Brain microvascular endothelial cell (primary cell): ENCODE results near the gene DNAJB6.

Experiments used
- DNase-seq: peaks from one replicate; pipeline ENCODE4 v3.0.0-alpha.2; 2020
- H3K27ac ChIP-seq: fragments of 250-450 bp; sonication (Bioruptor Pico); 2 replicates; pipeline ENCODE4 v1.5.1; 2020; ENCODE audit warnings: mild to moderate bottlenecking, moderate library complexity
- H3K27me3 ChIP-seq: fragments of 250-450 bp; sonication (Bioruptor Pico); replicated peaks from 2 replicates; pipeline ENCODE4 v1.5.1; 2020; ENCODE audit warnings: mild to moderate bottlenecking
- H3K36me3 ChIP-seq: fragments of 250-450 bp; sonication (Bioruptor Pico); replicated peaks from 2 replicates; pipeline ENCODE4 v1.5.1; 2020; ENCODE audit warnings: mild to moderate bottlenecking
- H3K4me3 ChIP-seq: 2 replicates; pipeline ENCODE4 v1.5.1; 2011; ENCODE audit warnings: low read depth, mild to moderate bottlenecking, control low read depth, low read length, moderate library complexity
- in situ Hi-C: cut with HindIII; loops from 2 replicates; pipeline ENCODE4 v1.10.0; 2017; ENCODE audit warnings: low sequenced_read_pairs, low pct_ligation_motif_present
- TF ChIP-seq, protein P1 (sequence below): IDR thresholded peaks from 2 replicates; pipeline ENCODE4 v1.5.1; 2011; ENCODE audit warnings: low read depth, mild to moderate bottlenecking, moderate library complexity, low read length, control low read depth, inconsistent platforms; ENCODE audit errors: missing control alignments

DNAJB6 gene

DNA sequence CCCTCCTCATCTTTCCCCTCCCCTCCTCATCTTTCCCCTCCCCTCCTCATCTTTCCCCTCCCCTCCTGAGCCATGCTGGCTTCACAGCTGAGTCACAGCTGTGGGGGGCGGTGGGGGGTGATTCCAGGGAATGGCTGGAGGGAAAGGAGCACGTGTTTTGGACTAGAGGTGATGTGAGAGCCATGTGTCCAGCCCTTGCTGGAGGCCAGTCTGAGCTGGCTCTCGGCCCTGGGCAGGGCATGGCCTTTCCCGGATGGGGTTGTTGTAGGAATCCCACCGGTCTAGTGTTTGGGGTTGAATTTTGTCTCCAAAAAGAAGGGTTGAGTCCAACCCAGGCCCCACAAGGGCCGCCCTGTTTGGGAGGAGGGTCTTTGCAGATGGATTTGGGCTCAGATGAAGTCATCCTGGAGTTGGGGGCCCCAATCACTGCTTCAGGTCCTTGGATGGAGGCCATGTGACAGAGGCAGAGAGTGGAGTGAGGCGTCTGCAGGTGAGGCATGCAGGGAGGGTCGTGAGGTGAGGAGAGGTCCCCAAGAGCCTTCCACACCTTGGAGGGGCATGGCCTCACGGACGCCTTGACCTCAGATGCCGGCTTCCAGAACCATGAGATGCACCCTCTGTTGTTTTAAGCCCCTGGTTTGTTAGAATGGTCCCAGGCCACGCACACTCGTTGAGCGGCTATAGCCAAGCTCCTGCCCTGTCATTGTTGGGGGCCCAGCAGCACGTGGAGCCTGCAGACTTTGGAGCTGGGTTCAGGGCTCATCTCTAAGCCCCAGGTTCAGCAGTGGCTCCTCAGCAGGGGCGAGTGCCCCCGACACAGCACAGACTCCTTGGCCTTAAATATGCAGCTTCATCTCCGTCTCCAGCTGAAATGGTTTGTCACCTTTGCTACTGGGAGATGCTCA is 101.6 kb downstream of the DNAJB6 start:
- Histone ChIP-seq H3K4me3 (no peak overlapping the region), H3K27me3 (no peaks in the 10 kb centered on the region), H3K36me3 (no peaks in the 10 kb centered on the region), H3K27ac (no peak overlapping the region)
- TF ChIP-seq, protein P1, sequence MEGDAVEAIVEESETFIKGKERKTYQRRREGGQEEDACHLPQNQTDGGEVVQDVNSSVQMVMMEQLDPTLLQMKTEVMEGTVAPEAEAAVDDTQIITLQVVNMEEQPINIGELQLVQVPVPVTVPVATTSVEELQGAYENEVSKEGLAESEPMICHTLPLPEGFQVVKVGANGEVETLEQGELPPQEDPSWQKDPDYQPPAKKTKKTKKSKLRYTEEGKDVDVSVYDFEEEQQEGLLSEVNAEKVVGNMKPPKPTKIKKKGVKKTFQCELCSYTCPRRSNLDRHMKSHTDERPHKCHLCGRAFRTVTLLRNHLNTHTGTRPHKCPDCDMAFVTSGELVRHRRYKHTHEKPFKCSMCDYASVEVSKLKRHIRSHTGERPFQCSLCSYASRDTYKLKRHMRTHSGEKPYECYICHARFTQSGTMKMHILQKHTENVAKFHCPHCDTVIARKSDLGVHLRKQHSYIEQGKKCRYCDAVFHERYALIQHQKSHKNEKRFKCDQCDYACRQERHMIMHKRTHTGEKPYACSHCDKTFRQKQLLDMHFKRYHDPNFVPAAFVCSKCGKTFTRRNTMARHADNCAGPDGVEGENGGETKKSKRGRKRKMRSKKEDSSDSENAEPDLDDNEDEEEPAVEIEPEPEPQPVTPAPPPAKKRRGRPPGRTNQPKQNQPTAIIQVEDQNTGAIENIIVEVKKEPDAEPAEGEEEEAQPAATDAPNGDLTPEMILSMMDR, result no peak
- in situ Hi-C loops, result no loop called here
- DNase-seq, result no peak

DNA sequence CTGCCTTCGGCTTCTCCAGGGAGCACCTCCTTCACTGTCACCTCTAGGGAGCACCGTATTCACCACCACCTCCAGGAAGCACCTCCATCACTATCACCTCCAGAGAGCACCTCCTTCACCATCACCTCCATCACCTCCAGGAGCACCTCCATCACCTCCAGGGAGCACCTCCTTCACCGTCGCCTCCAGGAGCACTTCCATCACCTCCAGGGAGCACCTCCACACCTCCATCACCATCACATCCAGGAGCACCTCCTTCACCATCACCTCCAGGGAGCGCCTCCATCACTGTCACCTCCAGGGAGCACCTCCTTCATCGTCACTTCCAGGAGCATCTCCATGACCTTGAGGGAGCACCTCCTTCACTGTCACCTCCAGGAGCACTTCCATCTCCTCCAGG is 102.3 kb downstream of the DNAJB6 start:
- in situ Hi-C loops, result no loop called here
- TF ChIP-seq, protein P1, result no peak
- DNase-seq, result no peak
- Histone ChIP-seq H3K27ac (no peak overlapping the region), H3K27me3 (no peaks in the 10 kb centered on the region), H3K4me3 (no peak overlapping the region), H3K36me3 (no peaks in the 10 kb centered on the region)

DNA sequence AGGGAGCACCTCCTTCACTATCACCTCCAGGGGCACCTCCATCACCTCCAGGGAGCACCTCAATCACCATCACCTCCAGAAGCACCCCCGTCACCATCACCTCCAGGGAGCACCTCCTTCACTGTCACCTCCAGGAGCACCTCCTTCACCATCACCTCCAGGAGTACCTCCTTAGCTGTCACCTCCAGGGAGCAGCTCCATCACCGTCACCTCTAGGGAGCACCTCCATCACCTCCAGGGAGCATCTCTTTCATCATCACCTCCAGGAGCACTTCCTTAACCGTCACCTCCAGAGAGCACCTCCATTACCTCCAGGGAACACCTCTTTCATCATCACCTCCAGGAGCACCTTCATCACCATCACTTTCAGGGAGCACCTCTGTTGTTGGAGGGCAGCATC is 103.0 kb downstream of the DNAJB6 start:
- TF ChIP-seq, protein P1, result no peak
- in situ Hi-C loops, result no loop called here
- DNase-seq, result no peak
- H3K4me3 ChIP-seq, result no peak overlapping the region
- no peaks in the 10 kb centered on the region for H3K27me3 ChIP-seq
- H3K27ac ChIP-seq, result no peak overlapping the region
- H3K36me3 ChIP-seq, result no peaks in the 10 kb centered on the region

DNA sequence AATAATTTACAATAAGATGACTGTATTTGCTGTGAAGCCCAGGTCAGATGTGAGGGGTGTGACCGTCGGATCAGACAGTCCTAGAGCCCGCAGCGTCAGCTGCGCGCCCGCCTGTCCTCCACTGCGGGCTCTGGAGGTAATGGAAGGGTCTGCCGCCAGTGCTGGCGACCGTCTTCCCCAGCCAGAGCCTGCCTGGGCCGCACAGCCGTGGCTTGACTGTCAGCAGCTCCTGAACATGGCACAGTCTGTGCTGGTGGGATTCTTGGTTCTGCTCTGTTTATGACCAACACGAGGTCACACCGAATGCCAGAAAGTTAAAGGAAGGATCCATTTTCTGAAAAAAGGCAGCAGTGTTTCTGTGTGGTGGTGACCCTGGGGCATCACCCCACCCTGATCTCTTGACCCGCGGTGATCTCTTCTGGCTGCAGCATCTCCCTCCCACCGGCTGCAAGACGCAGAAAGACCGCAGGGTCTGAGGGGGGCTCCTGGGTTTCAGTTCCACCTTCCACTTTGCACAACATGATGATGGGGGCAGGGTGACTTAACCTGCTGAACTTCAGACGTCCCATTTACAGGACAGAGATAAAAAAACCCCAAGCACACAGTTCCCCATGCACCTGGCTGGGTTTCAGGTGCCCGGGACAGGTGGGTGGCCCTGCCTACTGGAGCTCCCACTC is 103.7 kb downstream of the DNAJB6 start:
- no peak overlapping the region for H3K4me3 ChIP-seq
- no peak for DNase-seq
- no peak overlapping the region for H3K27ac ChIP-seq
- no peaks in the 10 kb centered on the region for H3K27me3 ChIP-seq
- H3K36me3 ChIP-seq, result no peaks in the 10 kb centered on the region
- in situ Hi-C loops, result no loop called here
- TF ChIP-seq, protein P1, result no peak

DNA sequence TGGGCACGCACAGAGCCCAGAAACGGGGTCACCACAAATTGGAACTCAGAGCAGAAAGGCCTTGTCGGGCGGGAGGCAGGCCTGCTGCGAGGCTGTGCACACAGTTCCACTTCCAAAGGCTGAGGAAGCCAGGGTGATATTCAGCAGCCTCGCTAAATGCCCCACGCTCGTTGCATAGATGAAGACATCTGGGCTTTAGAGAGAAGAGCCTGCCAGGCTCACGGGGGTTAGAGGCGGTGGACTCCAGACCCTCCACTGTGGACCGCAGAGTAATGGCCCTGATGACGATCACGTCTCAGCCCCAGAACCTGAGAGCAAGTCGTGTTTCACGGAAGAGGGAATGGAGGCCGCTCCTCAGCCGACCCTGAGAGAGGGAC is 104.2 kb downstream of the DNAJB6 start:
- no peaks in the 10 kb centered on the region for H3K36me3 ChIP-seq
- no peak overlapping the region for H3K27ac ChIP-seq
- TF ChIP-seq, protein P1, result no peak
- H3K27me3 ChIP-seq, result no peaks in the 10 kb centered on the region
- in situ Hi-C loops, result no loop called here
- H3K4me3 ChIP-seq, result no peak overlapping the region
- DNase-seq, result no peak
